HG02870 (cell line): ENCODE results near the gene ICOS.
A peak's percentile ranks its signal among the peaks of the same experiment; 100 is the strongest.
"Not testable (repeated sequence)": the region's sequence is repeated elsewhere in the genome, so short reads cannot be mapped to it uniquely, and the experiment has no call there.

Source experiments
- ATAC-seq: cut with Tn5 transposase; IDR thresholded peaks from one replicate; pipeline ENCODE4 v1.9.1; 2021; ENCODE audit warnings: mild to moderate bottlenecking, moderate library complexity; ENCODE audit not compliant: unreplicated experiment

The ICOS gene

DNA sequence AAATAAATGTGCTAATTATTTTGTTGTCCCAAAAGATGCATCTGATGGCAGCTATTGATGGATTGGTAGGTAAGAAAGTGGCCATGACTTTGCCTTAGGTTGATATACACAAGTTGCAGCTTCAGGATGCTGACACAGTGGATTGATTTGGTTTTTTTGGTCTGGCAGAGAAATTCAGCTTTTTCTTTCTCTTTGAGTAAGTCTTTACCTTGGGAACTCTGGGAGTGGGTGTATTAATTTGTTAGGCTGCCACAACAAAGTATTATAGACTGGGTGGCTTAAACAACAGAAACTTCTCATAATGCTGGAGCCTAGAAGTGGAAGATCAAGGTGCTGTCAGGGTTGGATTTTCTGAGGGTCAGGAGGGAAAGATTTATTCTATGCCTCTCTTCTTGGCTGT, 19.8 kb upstream of the ICOS start:
- no peak for ATAC-seq

GRCh38 chr2:203918264-203918663, 18.3 kb upstream of the ICOS start:
- ATAC-seq, result no peak

DNA sequence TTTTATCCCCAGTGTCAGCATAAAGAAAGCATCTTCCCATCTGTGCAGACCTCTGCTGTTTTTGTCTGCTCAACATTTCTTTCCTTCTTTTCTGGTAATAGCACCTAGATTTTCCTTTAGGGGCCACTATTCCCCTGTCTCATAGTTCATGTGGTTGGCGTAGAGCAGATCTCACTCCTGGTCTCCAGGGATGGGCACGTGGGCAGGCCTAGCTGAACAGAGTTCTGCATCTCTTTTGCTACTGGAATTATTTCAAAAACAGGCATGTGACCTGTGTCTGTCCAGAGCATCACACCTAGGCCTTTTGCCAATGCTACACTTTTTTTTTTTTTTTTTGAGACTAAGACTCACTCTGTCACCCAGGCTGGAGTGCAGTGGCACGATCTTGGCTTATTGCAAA, 17.7 kb upstream of the ICOS start:
- ATAC-seq, result no peak

DNA sequence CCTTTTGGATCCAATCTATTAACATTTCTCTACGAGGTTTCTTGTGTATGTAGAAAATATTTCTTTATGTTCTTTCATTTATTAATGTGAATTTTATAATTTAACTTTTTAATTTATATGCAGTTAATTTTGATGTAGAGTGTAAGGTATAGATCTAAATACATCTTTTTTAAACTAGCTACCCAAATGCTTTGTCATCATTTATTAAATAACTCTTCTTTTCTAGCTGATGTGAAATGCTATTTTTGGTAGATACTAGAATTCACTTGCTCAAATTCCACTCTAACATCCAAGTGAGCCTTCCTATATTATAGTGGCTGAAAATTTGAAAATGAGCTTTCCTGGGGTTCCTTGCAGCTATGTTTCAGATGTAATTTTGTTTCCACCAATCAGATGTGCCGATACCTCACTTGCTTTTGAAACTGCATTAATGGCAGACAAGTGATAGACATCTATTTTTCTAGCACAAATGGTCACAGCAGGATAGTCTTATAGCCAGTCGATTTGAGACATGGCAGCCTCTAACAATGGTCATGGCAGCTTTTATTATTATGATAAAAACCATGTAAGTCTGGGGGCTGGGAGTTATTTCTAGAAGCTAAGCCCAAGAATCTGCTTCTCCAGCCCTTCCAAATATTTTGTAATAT, 10.9 kb upstream of the ICOS start:
- ATAC-seq, result no peak

DNA sequence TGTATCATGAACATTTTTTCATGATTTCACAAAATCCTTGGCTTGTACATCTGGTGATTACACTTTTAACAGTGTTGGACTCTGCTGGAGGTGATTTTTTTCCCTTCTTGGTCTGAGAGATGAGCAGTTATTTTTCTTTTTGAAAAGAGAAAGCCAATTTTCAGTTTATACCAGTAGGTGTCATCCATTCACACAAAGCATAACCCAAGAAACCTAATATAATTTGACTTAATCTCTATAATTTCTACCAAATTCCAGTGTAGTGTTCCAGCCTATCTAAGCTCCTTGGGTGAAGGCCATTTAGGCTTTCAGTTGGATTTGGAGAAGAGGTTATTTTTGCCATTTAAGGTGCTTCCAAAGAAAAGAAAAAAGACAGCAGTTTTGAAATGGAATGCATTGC, 7.7 kb upstream of the ICOS start:
- ATAC-seq, result no peak

- ATAC-seq, result not testable (repeated sequence)
Observed at GRCh38 chr2:203931262-203931661, 5.3 kb upstream of the ICOS start.

DNA sequence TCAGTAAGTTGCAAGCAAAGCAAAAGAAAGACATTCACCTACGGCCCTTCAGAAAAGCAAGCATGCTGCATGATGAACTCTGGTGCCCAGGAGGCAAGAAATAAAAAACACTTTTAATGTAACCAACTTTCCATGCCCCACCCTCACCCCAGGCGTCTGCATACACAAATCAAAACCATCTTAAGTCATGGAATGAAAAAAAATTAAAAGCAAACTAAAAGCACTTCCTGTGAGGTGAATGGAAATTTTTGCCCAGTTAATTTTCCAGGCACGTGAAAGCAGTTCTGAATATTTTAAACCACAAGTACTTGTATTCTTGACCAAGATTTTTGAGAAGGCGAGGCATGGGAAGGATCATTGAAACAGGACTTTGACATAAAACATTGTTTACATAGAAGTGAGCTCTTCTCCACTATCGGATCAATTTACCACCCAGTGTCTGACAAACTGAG, 2.5 kb upstream of the ICOS start:
- no peak for ATAC-seq

- no peak for ATAC-seq
Observed at GRCh38 chr2:203934711-203935438, 1.7 kb upstream of the ICOS start.

- ATAC-seq, result no peak
Observed at GRCh38 chr2:203935568-203935967, 995 bp upstream of the ICOS start.

- no peak for ATAC-seq
Observed at GRCh38 chr2:203936949-203937348, 386 bp downstream of the ICOS start.

DNA sequence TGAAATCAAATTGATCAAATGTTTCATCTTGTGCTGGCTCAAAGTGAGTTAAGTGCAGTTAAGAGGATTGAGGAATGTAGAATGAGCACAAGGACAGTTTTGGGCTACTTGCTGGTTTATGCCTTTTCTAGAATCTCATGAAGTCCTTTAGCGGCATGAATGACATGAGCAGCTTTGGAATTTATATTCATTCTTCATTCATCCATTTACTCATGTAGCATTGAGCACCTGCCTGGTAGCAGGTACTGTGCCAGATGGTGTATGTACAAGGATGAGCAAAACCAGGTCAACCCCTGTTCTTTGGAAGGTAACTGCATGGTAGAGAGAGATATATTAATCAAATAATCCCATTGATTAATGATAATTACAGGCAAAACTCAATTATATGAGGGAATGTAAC, 1.2 kb downstream of the ICOS start:
- ATAC-seq, result no peak

- no peak for ATAC-seq
Observed at GRCh38 chr2:203940039-203940438, 3.5 kb downstream of the ICOS start.

- ATAC-seq, result not testable (repeated sequence)
Observed at GRCh38 chr2:203943493-203944382, 7.2 kb downstream of the ICOS start.

- peak; percentile 77 for ATAC-seq
Observed at GRCh38 chr2:203948733-203949132, 12.2 kb downstream of the ICOS start.

DNA sequence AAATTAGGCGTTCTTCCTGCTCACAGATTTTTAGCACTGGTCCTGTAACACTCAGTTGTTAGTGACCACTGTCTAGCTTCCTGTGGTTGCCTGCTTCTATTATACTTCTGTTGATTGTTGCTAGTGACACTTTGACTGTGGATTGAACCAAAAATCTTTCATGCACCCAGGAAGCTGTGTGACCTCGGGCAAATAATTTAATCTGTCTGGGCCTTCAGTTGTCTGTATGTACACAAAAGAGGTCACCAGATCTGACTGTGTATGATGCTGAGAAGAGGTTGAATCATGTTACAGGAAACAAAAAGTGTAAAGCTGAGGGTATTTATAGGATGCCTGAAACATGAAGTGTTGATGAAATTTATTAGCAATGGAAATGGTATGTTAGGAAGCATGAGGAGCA, 12.7 kb downstream of the ICOS start:
- peak; percentile 18 for ATAC-seq

DNA sequence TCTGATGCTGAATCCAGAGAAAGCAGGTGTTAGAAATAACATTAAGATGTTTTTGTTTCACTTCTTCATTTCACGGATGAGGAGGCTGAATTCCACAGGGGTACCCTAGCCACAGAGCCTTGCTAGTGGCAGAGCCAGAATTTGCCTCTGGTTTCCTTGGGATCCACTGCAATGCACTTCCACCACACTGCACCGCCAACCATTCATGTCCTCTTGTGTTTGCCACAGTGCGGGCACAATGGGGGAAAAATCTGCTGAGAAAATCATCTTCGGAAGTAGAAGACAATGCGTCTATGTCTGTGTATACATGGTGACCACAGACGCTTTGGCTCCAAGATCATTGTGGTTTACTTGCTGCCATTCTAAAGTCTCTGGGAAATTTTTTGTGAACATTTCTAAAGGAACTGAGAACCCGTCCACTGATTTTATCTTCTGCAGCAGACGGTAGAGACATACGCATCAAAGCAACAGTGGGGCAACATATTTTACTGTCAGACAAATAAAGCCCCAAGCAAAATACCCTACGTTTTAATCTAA, 14.9 kb downstream of the ICOS start:
- ATAC-seq, result no peak

DNA sequence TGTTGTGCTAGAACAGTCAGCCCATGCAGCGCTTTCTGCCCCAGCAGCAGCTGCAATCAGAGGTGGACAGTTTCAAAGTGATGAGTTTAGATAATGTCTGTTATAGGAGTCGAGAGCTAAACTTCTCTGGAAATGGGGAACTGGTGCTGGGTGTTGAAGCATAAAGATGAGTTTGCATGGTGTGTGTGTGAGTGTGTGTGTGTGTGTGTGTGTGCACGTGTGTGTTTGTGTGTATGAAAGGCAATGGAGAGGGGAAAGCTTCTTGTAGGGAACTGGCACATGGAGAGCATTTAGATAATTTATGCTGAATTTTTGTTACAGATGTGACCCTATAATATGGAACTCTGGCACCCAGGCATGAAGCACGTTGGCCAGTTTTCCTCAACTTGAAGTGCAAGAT, 22.7 kb downstream of the ICOS start:
- no peak for ATAC-seq

DNA sequence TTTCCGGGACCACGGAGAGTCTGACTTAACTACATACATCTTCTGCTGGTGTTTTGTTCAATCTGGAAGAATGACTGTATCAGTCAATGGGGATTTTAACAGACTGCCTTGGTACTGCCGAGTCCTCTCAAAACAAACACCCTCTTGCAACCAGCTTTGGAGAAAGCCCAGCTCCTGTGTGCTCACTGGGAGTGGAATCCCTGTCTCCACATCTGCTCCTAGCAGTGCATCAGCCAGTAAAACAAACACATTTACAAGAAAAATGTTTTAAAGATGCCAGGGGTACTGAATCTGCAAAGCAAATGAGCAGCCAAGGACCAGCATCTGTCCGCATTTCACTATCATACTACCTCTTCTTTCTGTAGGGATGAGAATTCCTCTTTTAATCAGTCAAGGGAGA, 23.1 kb downstream of the ICOS start:
- ATAC-seq, result no peak

DNA sequence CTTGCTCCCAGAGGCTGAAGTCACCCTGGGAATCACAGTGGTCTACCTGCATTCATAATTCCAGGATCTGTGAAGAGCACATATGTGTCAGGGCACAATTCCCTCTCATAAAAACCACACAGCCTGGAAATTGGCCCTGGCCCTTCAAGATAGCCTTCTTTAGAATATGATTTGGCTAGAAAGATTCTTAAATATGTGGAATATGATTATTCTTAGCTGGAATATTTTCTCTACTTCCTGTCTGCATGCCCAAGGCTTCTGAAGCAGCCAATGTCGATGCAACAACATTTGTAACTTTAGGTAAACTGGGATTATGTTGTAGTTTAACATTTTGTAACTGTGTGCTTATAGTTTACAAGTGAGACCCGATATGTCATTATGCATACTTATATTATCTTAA, 24.2 kb downstream of the ICOS start:
- ATAC-seq, result no peak

DNA sequence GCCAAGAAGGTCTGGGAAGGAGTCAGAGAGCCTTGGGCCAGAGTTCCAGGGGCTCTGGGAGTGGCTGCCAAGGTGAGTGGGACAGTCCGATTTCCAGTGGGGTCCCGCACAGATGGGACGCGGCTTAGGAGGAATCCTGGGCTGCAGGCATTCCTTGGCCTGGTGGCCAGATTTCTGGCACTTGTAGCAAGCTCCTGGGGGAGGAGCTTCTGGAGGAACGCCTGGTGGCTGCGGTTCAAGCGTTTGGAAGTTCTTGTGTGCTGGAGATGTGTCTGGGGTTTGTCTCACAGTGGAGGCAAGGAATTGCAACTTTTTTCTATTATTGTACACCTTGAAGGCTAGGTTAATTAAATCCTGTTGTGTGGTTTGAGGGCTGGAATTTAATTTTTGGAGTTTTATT, 28.6 kb downstream of the ICOS start:
- not testable (repeated sequence) for ATAC-seq

GRCh38 chr2:203971251-203971650, 34.7 kb downstream of the ICOS start:
- ATAC-seq, result no peak
